Measurements from ENCODE around the gene CBL. TPM values are rescaled to one million over a fixed set of nuclear protein-coding genes. Genes with fewer than 3 reads are reported as not detected.

Gene CBL
- total and polyA plus RNA-seq, 10 of the 15 experiments (the other 5 are each of a cell fraction or from before 2014, with no cell fraction given), result 3.9 to 27.1 (median 9.5) TPM

GRCh38 chr11:119236891-119237290, 30.8 kb downstream of the CBL start:
- POLR2A ChIA-PET, result interaction anchor here (0.9 to 1.0 kb wide), 2 partner anchors 22 to 84 kb away, joined by 3 read pairs; no protein-coding TSS in a partner anchor
- no peaks in the 10 kb centered on the region for H4K20me1 ChIP-seq (ENCODE audit: control insufficient read depth, insufficient read depth)
- H3K4me3 ChIP-seq, result no peak overlapping the region
- H3K79me2 ChIP-seq (ENCODE audit: control insufficient read depth, insufficient read depth, low read length), result peaks cover 41% of the 10 kb centered on the region
- no peaks in the 10 kb centered on the region for H3K27me3 ChIP-seq (replicated peaks in 1 of 2; ENCODE audit: control insufficient read depth in 2 of 2, insufficient read depth in 2 of 2, low read length in 1 of 2)
- peaks cover 3 to 15% of the 10 kb centered on the region in 2 experiments; a peak in 3 of 4 replicates for H3K36me3 ChIP-seq (ENCODE audit: control insufficient read depth in 2 of 2, insufficient read depth in 2 of 2, low read length in 1 of 2)
- H3K4me1 ChIP-seq (ENCODE audit: control insufficient read depth, insufficient read depth, low read length), result peaks cover 32% of the 10 kb centered on the region
- no peak overlapping the region for H3K9ac ChIP-seq (ENCODE audit: control insufficient read depth, insufficient read depth, low read length)
- H3K4me2 ChIP-seq (ENCODE audit: control insufficient read depth, insufficient read depth), result no peak overlapping the region
- H2AFZ ChIP-seq (ENCODE audit: control insufficient read depth, low read depth, low read length), result no peak overlapping the region
- TF ChIP-seq BCL11A (IDR thresholded peaks at IDR 0.05; ENCODE audit: low read depth, low read length) (no peak), ZBTB11 (CRISPR knock-in tag; IDR thresholded peaks at IDR 0.05) (no peak), CUX1 (IDR thresholded peaks at IDR 0.05; ENCODE audit: insufficient replicate concordance, low read depth, low read length) (no peak), ATF2 (IDR thresholded peaks at IDR 0.05; ENCODE audit: low read length) (no peak), SIN3A (IDR thresholded peaks at IDR 0.05; ENCODE audit: low read depth, low read length) (no peak), MXI1 (IDR thresholded peaks at IDR 0.05; ENCODE audit: low read depth, low read length) (no peak), CREM (IDR thresholded peaks at IDR 0.05; ENCODE audit: low read depth) (no peak), SRF (IDR thresholded peaks at IDR 0.05; ENCODE audit: low read depth in 2 of 2, low read length in 2 of 2) (no peak), ZNF217 (IDR thresholded peaks at IDR 0.05) (no peak)
- in situ Hi-C loops (cut with MboI), result no loop called here
- RAD21 ChIA-PET (ENCODE audit: unreplicated experiment), result interaction anchor here (0.9 kb wide), 1 partner anchor 23 kb away, joined by 5 read pairs; no protein-coding TSS in a partner anchor
- WGBS (ENCODE audit: insufficient coverage, insufficient replicate concordance, low lambda C conversion rate, missing lambda C conversion rate), result 89% methylated on average over 1 of the region's 1 CpG
- no peak for FAIRE-seq
- ATAC-seq, result peak; percentile 55
- DNase-seq (ENCODE audit: low read depth, low spot score), result no peak
- intact Hi-C loops (cut with micrococcal nuclease; ENCODE audit: unreplicated experiment), result no loop called here
- peak overlapping the region; percentile 39; the same call in 1 of the 2 replicates for H3K27ac ChIP-seq (ENCODE audit: control insufficient read depth, insufficient read depth)
- H3K9me3 ChIP-seq (replicated peaks; ENCODE audit: control insufficient read depth, insufficient read depth, low read length), result no peaks in the 10 kb centered on the region
- CTCF ChIA-PET, result interaction anchor here (0.6 kb wide), 2 partner anchors 68 to 88 kb away, joined by 3 read pairs; no protein-coding TSS in a partner anchor
- BruUV-seq (replicated peaks), result no TSS peak
- SMC1A ChIA-PET (ENCODE audit: uncharacterized antibody, unreplicated experiment), result interaction anchor here (0.6 to 1.4 kb wide), 5 partner anchors 10 to 42 kb away, joined by 3 to 6 read pairs (median 4); no protein-coding TSS in a partner anchor

All from GM12878 (cell line).